NCI-H774 (cell line): ENCODE measurements around the gene SIN3A.

Experiments
- DNase-seq: peaks from one replicate; lab custom pipeline; 2025; lab: John Stamatoyannopoulos, UW

SIN3A gene

GRCh38 chr15:75380773-75381172 lies 70.7 kb downstream of the SIN3A start:
- no peak for DNase-seq

DNA sequence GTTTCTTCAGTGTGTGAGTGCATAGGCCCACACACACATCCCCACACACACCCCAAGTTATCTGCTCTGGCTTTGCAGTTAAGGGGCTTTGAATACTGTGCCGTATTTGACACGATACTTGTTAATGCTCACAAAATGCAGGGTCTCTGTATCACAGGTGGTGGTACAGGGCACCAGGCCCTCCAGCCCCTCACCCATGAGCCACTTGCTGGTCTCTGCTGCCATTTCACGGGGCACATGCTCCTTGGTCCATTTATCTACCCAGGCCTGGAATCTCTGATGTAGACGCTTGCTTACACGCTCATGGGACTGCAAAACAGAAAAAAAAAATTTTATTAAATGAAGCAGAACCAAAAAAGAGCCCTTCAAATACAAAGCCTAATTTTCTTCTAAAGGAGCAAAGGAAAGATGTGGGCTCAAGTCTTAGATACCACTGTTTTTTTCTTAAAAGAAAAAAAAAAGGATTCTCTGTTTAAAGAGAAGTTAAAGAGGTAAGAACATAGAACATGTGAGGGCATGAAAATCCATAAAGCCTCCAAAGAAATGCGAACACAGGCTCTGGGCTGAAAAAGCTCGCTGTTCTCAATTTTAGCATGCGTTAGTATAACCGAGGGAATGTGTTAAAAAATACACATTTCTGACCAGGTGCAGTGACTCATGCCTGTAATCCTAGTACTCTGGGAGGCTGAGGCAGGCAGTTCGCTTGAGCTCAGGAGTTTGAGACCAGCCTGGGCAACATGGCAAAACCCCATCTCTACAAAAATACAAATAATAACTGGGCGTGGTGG lies 79.4 kb downstream of the SIN3A start:
- no peak for DNase-seq

DNA sequence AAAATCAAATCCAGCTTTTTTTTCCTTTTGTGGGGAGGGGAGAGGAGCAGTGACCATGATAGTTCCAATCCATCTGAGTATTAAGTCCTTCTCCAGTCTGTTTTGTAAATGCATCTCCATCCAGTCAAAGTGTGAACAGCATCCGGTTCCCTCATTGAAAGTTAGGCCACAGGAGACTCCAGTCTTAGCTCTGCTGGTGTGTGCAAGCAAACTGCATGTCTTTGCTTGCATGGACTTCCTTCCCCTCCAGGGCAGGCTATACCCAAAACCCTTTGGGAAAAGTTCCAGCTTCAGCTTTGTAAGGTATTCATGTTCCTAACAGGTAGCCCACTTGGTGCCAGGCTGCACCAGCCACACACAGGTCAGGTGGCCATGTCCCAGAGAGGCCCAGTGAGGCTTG lies 80.0 kb downstream of the SIN3A start:
- DNase-seq = no peak

DNA sequence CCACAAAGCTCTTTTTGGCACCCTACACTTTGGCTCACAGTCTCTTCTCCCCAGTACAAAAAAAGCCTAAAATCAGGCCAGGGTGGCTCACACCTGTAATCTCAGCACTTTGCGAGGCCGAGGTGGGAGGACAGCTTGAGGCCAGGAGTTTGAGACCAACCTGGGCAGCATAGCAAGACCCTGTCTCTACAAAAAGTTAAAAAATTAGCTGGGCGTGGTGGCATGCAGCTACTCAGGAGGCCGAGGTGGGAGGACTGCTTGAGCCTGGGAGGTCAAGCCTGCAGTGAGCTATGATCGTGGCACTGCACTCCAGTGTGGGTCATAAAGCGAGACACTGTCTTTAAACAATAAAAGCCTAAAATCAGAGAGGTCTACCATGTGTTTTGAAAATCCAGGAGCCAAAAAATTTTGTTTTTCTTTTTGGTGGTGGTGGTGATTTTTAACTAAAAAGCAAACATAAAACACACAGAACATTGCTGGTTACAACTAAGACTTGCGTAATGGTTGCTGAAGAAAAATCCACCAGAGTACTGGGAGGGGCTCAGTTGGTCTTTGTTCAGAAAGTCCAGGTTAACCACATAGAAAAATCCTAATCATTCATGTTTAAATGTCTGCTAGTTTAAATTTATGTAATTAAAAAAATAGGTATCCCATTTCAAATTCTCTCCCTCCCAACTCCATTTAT lies 81.5 kb downstream of the SIN3A start:
- no peak for DNase-seq

- DNase-seq = no peak
Observed at GRCh38 chr15:75368689-75369239, 82.7 kb downstream of the SIN3A start.

GRCh38 chr15:75367913-75368688 lies 83.4 kb downstream of the SIN3A start, which contains the start of gene MAN2C1:
TSS of gene MAN2C1 (minus strand) at chr15:75368607. CDS start at chr15:75368583, 24 bp downstream.
- DNase-seq = peak; percentile 96

DNA sequence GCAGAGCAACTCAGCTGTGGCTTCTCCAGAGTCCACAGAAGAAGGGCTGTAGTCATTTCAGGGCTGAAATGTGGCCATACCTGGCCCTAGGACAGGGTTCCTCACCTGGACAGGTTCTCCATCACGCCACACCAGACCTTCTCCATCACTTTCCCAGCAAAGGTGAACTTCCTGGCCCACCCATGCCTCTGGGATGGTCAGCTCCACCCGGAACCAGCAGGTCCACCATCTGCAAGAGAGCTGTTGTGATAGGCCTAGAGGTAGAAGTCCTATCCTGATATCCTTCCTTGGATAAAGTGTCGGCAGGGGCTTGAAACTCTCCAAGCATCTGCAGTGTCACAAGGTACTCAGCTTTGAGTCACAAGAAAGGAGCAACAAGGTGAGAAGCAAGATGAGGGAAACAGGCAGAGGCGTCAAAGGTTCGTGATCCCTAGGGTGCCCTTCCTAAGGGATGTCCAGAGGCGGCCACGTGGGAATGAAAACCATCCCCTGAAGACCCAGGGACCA lies 84.0 kb downstream of the SIN3A start:
- no peak for DNase-seq

GRCh38 chr15:75367006-75367405 lies 84.5 kb downstream of the SIN3A start:
- DNase-seq = no peak

GRCh38 chr15:75366163-75366562 lies 85.3 kb downstream of the SIN3A start:
- DNase-seq = no peak

- no peak for DNase-seq
Observed at GRCh38 chr15:75364881-75365280, 86.6 kb downstream of the SIN3A start.

DNA sequence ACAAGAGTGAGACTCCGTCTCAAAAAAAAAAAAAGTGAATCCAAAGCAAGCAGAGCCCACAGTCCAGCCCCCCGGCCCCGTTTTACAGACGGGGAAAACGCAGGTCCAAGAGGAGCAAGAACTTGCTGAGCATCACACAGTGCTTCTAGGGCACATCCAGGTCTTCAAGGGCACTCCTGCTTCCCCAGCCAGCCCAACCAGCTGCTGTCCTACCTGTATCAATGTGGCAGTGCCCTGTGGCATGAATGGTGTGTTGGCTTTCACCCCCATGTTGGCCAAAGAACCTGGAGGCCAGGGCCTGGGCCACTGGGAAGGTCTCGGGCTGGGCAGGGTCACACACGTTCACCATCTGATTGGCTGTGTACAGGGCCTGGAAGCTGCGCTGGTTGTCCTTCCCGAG lies 87.7 kb downstream of the SIN3A start:
- no peak for DNase-seq

DNA sequence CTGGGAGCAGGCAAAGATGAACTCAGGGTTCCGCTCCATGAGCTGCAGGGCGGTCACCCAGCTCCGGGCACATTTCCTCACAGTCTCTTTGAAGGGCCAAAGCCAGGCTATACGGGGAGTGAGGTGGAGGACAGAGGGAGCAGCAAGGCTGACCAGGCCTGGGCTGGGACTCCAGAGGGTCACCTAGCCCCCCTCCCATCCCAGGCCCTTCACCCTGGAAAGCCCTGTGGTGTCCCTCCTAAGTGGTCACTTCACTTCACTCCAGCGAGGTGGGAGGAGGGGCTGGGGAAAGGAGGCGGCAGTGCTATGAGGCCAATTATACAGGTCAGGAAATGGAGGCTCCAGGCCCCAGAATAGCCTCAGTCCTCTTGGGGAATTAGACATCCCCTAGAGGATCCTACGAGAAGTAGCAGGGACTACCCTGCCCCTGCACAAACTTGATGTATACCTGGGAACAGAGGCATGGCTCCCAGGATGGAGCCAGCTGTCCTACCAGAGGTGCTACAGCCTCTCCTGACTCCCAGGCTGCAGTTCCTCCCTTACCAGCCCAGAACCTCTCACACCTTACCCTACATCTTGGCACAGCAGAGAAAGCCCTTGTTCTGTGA lies 88.7 kb downstream of the SIN3A start:
- no peak for DNase-seq

GRCh38 chr15:75361989-75362641 lies 89.4 kb downstream of the SIN3A start:
- no peak for DNase-seq

GRCh38 chr15:75361361-75361988 lies 90.0 kb downstream of the SIN3A start:
- no peak for DNase-seq

DNA sequence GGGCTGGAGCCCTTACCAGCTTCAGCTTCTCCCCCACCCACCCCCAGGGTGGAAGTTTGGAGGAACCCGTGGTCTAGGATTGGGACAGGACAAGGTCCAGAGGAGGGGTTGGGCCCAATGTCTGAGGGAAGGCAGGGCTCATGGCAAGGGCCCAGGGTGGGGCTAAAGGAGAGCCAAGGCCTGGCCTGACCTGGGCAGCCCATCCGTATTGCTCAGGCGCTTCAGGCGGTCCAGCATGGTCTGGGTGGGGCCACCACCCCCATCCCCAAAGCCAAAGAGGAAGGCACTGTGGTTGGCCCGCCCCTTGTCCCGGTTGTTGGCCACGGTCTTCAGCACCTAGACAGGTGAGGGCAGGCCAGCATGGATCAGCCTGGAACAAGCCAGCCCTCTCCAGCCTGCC lies 90.6 kb downstream of the SIN3A start:
- no peak for DNase-seq

DNA sequence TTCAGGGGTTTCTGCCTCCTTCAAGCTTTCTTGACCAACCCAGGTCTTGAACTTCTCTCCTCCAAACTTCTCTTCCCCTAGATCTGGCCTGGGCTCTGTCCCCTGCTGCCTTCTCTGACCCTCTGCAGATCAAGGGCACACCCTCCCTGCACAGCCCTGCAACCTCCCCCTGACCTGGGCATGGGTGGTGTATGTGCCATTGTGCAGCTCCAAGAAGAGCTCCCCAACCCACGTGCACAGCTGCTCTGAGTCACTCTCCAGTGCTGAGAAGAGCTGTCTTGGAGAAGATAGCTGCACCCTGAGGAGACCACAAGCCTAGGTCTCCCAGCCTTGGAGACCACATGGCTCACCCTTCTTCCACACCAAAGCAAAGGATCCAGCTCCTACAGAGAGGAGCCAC lies 91.1 kb downstream of the SIN3A start:
- no peak for DNase-seq

GRCh38 chr15:75359537-75360250 lies 91.8 kb downstream of the SIN3A start:
- no peak for DNase-seq

DNA sequence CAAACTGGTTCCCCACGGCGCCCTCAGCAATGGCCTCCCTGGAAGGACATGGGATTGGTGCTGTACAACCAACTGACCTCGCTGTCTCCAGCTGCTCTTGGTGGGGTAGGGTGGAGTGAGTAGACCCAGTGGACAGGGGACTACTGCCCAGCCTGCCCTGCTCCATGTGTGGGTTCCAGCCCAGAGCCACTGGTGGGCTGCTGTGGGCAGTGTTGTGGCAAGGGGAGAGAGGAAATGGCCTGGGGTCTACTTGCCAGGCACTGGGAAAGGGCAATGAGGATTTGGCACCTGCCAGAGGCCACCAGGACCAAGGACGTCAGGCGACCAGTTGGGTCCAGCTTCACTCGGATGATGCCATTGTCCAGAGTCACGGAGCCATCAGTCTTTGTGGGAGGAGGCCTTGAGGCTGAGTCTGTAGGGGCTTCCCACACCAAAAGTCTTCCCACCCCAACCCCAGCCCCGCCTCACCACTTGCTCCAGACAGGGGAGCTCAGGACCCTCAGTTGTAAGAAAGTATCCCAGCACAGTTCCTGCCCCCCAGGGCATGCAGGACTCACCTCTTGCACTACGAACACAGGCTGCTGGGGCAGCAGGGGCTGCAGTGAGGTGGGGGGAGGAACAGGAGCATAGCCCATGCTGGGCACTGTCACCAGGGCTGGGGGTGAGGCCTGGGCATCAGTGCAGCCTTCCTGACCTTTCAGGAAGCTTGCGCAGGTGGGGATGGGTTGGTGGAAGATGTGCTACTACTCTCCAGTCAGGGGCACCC lies 92.5 kb downstream of the SIN3A start:
- no peak for DNase-seq

DNA sequence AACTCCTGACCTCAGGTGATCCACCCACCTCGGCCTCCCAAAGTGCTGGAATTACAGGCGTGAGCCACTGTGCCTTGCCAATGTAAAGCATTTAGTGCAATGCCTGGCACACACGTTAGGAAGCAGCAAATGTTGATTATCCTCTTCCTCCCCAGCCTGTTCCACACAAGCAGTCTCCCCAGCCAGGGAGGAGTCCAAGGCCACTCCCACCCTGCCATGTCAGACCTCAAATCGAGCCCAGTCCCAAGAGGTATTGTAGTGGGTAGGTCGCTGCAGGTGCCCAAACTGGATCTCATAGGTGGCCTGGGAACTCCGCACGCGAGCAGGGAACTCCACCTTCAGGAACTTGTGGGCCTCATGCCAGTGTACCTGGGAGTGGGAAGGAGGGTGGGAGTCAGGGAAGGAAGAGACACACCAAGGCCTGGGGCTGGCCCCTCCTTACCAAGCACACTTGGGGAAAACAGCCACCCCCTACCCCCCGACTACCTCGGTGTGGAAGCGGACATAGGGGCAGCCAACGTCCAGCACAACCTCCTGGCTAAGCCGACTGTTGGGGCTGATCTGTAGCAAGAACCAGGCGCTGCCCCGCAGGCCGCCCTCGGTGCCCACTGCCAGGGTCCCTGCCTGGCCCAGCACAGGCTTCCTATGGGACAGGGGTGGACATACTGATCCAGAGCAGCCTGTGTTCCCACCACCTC lies 93.4 kb downstream of the SIN3A start:
- DNase-seq = no peak
